NCI-H2227 (cell line): ENCODE results near the gene AGMO.

ENCODE experiments used
- DNase-seq: peaks from one replicate; lab custom pipeline; 2025; ENCODE audit not compliant: unreplicated experiment; lab: John Stamatoyannopoulos, UW

AGMO gene

DNA sequence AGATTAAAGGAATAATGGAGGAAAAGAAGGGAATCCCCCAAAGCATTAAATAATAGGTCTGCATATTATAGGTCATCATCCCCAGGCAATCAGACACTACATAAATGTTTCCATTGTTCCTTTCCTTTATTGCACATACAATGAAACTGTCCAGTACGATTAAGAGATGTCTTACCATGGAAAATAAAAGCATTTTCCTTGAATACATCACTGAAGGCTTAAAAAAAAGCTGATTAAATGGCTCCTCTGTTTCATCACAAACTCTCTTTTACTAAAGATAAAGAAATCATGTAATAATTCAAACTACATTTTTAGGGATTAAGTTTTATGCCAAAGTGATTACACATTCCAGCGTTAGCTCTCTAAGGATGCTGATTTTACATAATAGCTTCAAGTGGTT lies 316.0 kb downstream of the AGMO start:
- DNase-seq = no peak

DNA sequence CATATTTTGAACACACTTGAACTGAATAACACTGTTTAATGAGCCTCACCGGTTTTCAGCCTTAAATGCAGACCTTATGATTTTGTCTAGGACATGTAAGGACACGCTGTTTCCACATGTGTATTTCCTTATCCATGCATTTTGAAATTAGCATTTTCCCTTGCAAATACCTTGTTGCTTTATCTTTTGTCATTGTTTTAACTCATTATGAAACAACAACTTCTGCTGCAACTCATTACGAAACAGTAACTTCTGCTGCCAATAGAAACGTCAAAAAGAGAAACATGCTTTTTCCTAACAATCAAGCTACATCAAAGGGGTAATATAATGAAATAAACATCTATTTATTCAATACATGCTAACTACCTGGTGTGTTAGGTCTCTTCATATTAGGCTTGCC lies 322.0 kb downstream of the AGMO start:
- DNase-seq = no peak

GRCh38 chr7:15236952-15237351 lies 324.9 kb downstream of the AGMO start:
- DNase-seq = no peak

GRCh38 chr7:15234431-15234830 lies 327.4 kb downstream of the AGMO start:
- no peak for DNase-seq

- no peak for DNase-seq
Observed at GRCh38 chr7:15228831-15229230, 333.0 kb downstream of the AGMO start.

DNA sequence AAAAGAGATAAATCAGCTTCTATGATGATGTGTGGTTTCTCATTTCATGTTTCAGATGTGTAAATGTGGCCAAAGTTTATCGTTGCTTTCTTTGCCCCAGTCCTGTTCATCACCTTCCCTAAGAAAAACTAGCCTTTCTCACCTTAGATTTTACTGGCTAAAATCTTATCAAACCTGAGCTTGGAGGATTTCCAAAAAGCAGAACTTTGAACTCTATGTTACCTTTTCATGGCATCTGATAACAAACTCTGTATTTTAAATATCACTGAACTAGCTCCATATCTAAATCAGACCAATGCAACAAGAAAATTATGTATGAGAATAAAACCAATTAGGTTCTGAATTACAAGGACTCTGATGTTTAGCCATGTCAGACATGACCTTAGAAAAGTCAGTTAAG lies 335.8 kb downstream of the AGMO start:
- no peak for DNase-seq

- no peak for DNase-seq
Observed at GRCh38 chr7:15219758-15220157, 342.1 kb downstream of the AGMO start.

- DNase-seq = no peak
Observed at GRCh38 chr7:15218261-15218660, 343.6 kb downstream of the AGMO start.

GRCh38 chr7:15215616-15216015 lies 346.2 kb downstream of the AGMO start:
- no peak for DNase-seq

GRCh38 chr7:15214976-15215375 lies 346.8 kb downstream of the AGMO start:
- DNase-seq = no peak

DNA sequence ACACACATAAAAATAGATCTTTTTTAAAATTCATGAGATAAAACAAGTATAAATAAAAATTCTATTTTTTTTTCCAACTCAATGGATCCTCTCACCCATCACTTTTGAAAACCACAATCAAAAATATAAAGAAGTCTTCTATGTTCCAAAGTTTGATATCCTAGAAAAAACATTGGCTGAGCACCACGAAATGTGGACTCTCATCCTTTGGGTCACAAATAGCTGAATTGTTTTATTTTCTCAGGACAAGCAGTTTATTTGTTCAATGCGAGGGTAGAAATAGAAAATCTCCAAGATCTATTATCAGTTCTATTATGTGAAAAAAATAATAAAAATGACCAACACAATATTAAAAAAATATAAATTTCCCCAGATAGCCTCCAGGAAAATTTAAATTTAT lies 348.7 kb downstream of the AGMO start:
- no peak for DNase-seq

DNA sequence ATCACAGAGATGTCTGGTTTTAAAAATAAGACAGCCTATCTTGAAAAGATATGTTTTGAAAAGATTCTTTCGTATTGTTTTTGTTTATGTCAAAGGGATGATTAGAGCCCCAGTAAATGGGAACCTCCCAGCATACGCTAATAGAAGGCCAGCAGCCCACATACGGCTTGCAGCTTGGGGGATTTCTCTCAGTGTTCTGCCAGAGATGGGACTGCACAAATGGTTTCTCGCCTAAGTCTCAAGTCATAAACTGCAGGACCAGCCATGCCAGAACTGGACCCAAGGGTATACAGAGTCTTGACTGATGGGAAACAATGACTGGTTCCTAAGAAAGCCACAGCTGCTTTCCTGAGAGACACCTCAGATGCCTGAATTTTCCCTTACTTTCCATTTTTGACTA lies 352.4 kb downstream of the AGMO start:
- DNase-seq = no peak

DNA sequence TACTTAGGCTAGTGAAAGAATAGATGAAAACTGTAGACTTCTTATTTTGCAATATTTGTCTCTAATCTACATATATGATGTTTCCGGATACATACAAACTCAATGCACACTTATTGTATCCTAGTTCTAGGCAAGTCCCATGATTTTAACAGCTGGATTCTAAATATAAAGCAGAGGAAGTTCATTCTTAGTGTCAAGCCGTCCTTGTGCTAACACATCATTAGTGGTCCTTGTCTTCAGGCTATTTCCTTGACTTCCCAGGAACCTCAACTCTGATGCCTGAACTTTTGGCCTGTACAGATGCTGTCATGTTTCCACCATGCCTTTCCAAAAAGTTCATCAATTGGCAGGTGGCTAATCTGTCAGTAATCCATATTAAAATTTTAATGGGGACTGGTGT lies 357.4 kb downstream of the AGMO start:
- DNase-seq = no peak

- no peak for DNase-seq
Observed at GRCh38 chr7:15199482-15199881, 362.3 kb downstream of the AGMO start.

DNA sequence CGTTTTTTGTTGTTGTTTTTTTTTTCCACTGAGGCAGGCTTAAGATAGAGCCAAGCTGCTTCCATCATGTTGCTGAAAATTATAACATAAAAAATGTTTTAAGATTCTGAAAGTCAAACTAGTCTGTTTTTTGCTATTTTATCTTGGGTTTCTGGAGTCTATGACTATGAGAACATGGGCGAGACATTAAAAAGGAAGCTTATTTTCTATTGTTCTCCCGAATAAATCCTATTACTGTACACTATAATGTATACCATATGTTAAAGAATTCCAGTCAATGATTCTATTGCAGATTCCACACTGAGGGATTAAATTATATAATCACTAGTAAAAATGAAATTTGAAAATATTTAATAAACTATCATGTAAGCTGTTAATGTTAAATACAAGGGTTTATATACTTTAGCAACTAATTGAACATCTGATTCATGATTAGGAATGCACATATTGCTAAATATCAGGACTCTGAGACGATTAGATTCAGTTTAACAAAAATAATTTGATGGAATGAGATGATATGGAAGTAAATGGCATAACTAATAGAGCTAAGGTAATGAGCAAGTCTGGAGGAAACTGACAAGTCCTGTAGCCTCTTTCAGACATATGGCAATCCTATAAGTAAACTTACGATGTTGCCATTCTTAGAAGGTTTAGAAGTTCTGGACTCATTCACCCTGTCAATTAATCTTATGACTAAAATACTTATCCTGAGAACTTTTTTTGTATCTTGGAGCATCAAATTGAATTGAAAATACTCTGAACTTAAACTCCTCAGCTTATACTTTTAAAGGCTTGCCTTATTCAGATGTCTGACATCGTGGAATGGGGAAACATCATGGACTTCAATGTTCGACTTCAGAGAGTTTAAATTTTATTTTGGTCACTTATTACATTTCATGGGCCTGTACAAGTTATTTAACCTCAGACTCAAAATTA lies 364.5 kb downstream of the AGMO start:
- no peak for DNase-seq

DNA sequence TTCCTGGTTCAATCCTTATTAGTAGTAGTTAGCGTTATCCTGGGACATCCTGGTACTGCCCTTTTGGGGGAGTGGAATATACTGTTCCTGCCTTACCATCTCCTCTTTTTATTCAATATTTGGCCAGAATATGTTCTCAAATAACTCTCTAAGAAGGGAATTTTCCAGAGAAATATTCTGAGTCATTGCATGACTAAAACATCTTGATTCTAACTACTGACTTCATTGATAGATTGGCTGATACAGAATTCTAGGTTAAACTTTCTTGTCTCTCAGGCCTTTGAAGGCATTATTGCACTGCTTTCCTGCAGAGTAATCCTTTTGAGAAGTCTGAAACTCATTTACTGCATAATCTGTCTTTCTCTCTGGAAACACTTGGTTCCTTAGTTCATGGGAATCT lies 383.8 kb downstream of the AGMO start:
- DNase-seq = no peak

- no peak for DNase-seq
Observed at GRCh38 chr7:15176089-15176488, 385.7 kb downstream of the AGMO start.

DNA sequence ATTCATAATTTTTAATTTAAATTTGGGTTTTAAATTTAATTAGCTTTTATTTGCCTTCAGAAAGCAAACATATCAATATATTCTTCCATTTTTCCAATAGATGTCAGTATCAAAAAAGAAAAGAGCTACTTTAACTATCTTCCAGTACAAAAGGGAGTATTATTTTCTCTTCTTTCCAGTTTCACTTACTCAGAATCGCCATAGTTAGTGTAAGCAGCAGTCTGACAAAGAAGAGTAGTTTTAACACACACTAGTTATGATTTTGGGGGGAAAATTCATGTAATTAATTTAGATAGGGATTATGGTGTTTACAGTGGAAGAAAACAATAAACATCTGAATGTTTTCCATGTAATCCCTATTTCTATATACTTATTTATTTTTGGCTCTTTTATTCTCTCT lies 386.7 kb downstream of the AGMO start:
- DNase-seq = no peak

- DNase-seq = no peak
Observed at GRCh38 chr7:15174485-15174884, 387.3 kb downstream of the AGMO start.

- DNase-seq = no peak
Observed at GRCh38 chr7:15168489-15168888, 393.3 kb downstream of the AGMO start.

- DNase-seq = no peak
Observed at GRCh38 chr7:15167912-15168311, 393.9 kb downstream of the AGMO start.

DNA sequence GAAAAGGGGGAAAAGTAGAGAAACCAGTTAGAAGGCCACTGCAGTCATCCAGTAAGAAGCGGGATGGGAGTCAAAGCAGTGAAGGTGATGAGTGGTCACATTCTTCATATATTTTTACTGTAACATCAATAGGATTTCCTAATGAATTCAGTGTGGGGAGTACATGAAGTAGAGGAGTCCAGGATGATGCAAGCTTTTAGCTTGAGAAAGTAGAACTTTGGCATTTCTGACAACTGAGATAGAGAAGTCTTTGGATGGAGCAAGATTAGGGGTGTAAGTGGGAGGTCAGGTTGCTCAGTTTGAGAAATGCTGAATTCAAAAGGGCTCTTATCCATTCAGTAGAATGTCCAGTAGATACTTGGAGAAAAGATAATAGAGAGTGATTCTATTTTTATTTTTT lies 395.2 kb downstream of the AGMO start:
- DNase-seq = no peak

- DNase-seq = no peak
Observed at GRCh38 chr7:15159261-15159660, 402.6 kb downstream of the AGMO start.
